K562 (cell line): ENCODE data around the gene CCDC169. TPM values are rescaled to one million over a fixed set of nuclear protein-coding genes. Genes with fewer than 3 reads are reported as not detected.

Source experiments
- YBX1 ChIP-seq: fragments of 450-650 bp; IDR thresholded peaks from 2 replicates; pipeline ENCODE4 v1.7.1; 2016; ENCODE audit warnings: mild to moderate bottlenecking
- polyA plus RNA-seq, 8 experiments: library from polyadenylated mRNA; depleted of rRNA in 4 of 8; stranded (reverse) in 5 of 8; unstranded in 3 of 8; fragments of >200 nt; fragmentation: Nextera tagmentation in 2 of 8; fragmentation: Illumina TruSeq in 1 of 8; extraction: Ambion mirVana in 2 of 8; extraction: Trizol in 1 of 8; gene quantifications; 2 replicates each; pipeline versions ENCODE4 v1.2.1 to v1.2.3, GENCODE V29; 2011 to 2014; ENCODE audit warnings: inconsistent platforms in 1 of 8, missing spikeins in 1 of 8
- total RNA-seq, 7 experiments: library from RNA; depleted of rRNA in 6 of 7; stranded (reverse); fragments of >200 nt in 6 of 7; fragmentation: Illumina TruSeq in 2 of 7; extraction: Trizol in 2 of 7; gene quantifications; 2 replicates each; pipeline versions ENCODE4 v1.2.1 to v1.2.3, GENCODE V29; 2011 to 2021; ENCODE audit warnings: low replicate concordance in 1 of 7
- TF ChIP-seq, protein P1 (sequence below), 2 experiments: fragments of 450-650 bp; formaldehyde crosslinking in 1 of 2; IDR thresholded peaks; 2 replicates each; pipeline versions ENCODE4 v1.4.0 to v1.6.1; 2014 to 2020; ENCODE audit warnings: mild to moderate bottlenecking in 2 of 2, borderline replicate concordance in 1 of 2, low read depth in 1 of 2

Gene CCDC169
- total and polyA plus RNA-seq, 9 of the 15 experiments (the other 6 are each of a cell fraction or from before 2014, with no cell fraction given): 6.8 to 22.0 (median 12.4) TPM

DNA sequence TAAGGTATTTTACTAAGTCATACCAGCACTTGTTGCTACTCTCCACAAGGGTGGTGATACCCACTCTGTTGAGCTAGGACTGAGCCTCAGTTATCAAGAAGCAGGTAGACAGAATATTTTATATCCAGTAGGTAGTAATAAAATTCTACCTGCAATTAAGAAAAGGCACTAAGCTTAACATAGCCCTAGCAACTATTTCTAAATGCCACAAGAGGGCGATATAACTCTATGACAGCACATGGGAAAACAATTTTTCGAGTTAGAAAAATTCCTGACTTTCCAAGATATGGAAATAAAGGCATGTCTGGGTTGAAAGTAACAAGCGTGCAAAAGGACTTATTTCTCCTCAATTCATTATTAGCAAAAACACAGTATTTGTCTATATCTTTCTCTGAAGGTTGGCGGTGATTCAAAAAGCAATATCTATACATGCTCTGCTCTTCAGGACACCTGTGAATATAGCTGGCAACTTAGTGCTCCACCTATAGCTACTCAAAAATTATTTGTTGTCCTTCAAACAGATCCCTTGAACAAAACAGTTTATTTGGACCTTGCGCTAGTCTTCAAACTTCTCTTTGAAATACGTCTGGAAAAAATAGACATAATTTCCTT lies 14.7 kb downstream of the CCDC169 start (continued):
- TF ChIP-seq, protein P1, sequence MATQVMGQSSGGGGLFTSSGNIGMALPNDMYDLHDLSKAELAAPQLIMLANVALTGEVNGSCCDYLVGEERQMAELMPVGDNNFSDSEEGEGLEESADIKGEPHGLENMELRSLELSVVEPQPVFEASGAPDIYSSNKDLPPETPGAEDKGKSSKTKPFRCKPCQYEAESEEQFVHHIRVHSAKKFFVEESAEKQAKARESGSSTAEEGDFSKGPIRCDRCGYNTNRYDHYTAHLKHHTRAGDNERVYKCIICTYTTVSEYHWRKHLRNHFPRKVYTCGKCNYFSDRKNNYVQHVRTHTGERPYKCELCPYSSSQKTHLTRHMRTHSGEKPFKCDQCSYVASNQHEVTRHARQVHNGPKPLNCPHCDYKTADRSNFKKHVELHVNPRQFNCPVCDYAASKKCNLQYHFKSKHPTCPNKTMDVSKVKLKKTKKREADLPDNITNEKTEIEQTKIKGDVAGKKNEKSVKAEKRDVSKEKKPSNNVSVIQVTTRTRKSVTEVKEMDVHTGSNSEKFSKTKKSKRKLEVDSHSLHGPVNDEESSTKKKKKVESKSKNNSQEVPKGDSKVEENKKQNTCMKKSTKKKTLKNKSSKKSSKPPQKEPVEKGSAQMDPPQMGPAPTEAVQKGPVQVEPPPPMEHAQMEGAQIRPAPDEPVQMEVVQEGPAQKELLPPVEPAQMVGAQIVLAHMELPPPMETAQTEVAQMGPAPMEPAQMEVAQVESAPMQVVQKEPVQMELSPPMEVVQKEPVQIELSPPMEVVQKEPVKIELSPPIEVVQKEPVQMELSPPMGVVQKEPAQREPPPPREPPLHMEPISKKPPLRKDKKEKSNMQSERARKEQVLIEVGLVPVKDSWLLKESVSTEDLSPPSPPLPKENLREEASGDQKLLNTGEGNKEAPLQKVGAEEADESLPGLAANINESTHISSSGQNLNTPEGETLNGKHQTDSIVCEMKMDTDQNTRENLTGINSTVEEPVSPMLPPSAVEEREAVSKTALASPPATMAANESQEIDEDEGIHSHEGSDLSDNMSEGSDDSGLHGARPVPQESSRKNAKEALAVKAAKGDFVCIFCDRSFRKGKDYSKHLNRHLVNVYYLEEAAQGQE (IDR thresholded peaks at IDR 0.05; ENCODE audit: borderline replicate concordance): peak; percentile 30; the same call in 1 of the 2 replicates
- TF ChIP-seq, protein P1 (CRISPR knock-in tag; IDR thresholded peaks at IDR 0.05; ENCODE audit: low read depth): no peak
- no peak for TF ChIP-seq YBX1
